ENCODE results near the gene F5.

GRCh38 chr1:169565335-169566271, 20.7 kb downstream of the F5 start:
- TF ChIP-seq CTCF (IDR thresholded peaks at IDR 0.05) (no peak), POLR2A (IDR thresholded peaks at IDR 0.05) (no peak)

Measured in lower leg skin (tissue), 3 donors.